ENCODE results near the gene PALLD. TPM values are rescaled to one million over a fixed set of nuclear protein-coding genes. Genes with fewer than 3 reads are reported as not detected.

Gene PALLD
- polyA plus RNA-seq, 3 donors, result 6.1 to 11.8 (median 9.9) TPM

DNA sequence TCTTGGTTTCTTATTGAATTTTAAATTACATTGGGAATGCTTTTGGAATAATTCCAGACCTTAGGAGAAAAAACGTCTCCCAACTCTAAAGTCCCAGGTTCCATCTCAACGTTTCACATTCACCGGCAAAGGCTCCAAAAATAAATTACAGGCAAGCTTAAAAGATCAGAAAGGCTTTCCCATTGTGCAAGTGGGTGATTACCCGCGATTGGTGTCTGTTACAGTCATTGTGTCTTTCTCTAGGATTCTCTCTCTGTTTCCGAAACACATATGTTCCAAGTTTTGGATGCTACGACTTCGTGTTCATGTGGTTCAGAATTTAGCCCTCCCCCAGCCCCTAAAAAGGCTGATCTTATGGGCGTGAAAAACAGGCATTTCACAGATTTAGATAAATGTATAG is 41.8 kb downstream of the PALLD start:
- intact Hi-C loops (cut with micrococcal nuclease), result no loop called here
- H3K27ac Mint-ChIP-seq, result no peak overlapping the region
- no peaks in the 10 kb centered on the region for H3K4me1 Mint-ChIP-seq
- no peak for DNase-seq
- TF ChIP-seq CTCF (IDR thresholded peaks at IDR 0.05), result no peak
- Histone ChIP-seq H3K79me2 (ENCODE audit: insufficient read depth, low read length) (no peaks in the 10 kb centered on the region), H3K27ac (ENCODE audit: low read depth in 1 of 2, low read length in 2 of 2) (no peak overlapping the region), H3K36me3 (replicated peaks in 1 of 2; ENCODE audit: control insufficient read depth in 1 of 2, insufficient read depth in 2 of 2, low read length in 2 of 2) (no peaks in the 10 kb centered on the region), H3K27me3 (ENCODE audit: control insufficient read depth in 2 of 2, insufficient read depth in 2 of 2, low read length in 2 of 2) (no peaks in the 10 kb centered on the region), H3K9ac (ENCODE audit: insufficient read depth, low read length, poor library complexity, severe bottlenecking) (no peak overlapping the region), H3K4me3 (replicated peaks in 1 of 3; ENCODE audit: low read depth in 2 of 3, low read length in 3 of 3) (no peak overlapping the region), H4K20me1 (ENCODE audit: insufficient read depth, low read length) (no peaks in the 10 kb centered on the region), H3K4me1 (ENCODE audit: control insufficient read depth in 1 of 2, insufficient read depth in 2 of 2, low read length in 2 of 2) (no peaks in the 10 kb centered on the region), H2AFZ (ENCODE audit: insufficient read depth, low read depth, low read length, poor library complexity, severe bottlenecking) (no peak overlapping the region), H3K4me2 (replicated peaks; ENCODE audit: extremely low read depth, low read length, poor library complexity, severe bottlenecking) (no peak overlapping the region), H3K9me3 (replicated peaks in 1 of 2; ENCODE audit: control insufficient read depth in 1 of 2, insufficient read depth in 1 of 2, low read length in 2 of 2) (no peaks in the 10 kb centered on the region)
- H3K9me3 Mint-ChIP-seq, result no peaks in the 10 kb centered on the region
- H3K27me3 Mint-ChIP-seq (ENCODE audit: low read depth in 3 of 3), result peaks cover 0 to 3% (median 0%) of the 10 kb centered on the region in 3 donors
- no peak overlapping the region for H3K4me3 Mint-ChIP-seq
- 100% methylated on average over 4 of the region's 9 CpGs for whole genome bisulfite sequencing (ENCODE audit: insufficient coverage)
- H3K36me3 Mint-ChIP-seq, result no peaks in the 10 kb centered on the region

DNA sequence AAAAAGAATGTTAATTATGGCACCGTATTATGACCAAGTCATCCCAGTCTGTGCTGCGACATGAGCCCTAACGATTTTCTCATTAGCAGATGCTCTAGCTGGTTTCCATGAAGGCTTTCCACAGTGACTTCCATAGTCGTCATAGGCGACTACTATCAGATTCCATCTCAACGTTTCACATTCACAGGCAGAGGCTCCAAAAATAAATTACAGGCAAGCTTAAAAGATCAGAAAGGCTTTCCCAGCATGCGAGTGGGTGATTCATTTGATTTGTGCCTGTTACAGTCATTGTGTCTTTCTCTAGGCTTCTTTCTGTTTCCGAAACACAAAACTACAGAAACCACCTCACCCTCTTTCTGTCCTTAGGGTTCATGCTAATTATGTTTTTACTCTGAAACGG is 43.2 kb downstream of the PALLD start:
- Mint-ChIP-seq H3K4me1 (no peaks in the 10 kb centered on the region), H3K27ac (no peak overlapping the region), H3K9me3 (no peaks in the 10 kb centered on the region), H3K27me3 (ENCODE audit: low read depth in 3 of 3) (peaks cover 0 to 3% (median 0%) of the 10 kb centered on the region in 3 donors), H3K4me3 (no peak overlapping the region), H3K36me3 (no peaks in the 10 kb centered on the region)
- DNase-seq, result no peak
- Histone ChIP-seq H4K20me1 (ENCODE audit: insufficient read depth, low read length) (no peaks in the 10 kb centered on the region), H3K79me2 (ENCODE audit: insufficient read depth, low read length) (no peaks in the 10 kb centered on the region), H3K4me1 (ENCODE audit: control insufficient read depth in 1 of 2, insufficient read depth in 2 of 2, low read length in 2 of 2) (no peaks in the 10 kb centered on the region), H3K9me3 (replicated peaks in 1 of 2; ENCODE audit: control insufficient read depth in 1 of 2, insufficient read depth in 1 of 2, low read length in 2 of 2) (no peaks in the 10 kb centered on the region), H3K9ac (ENCODE audit: insufficient read depth, low read length, poor library complexity, severe bottlenecking) (no peak overlapping the region), H3K36me3 (replicated peaks in 1 of 2; ENCODE audit: control insufficient read depth in 1 of 2, insufficient read depth in 2 of 2, low read length in 2 of 2) (no peaks in the 10 kb centered on the region), H3K4me3 (replicated peaks in 1 of 3; ENCODE audit: low read depth in 2 of 3, low read length in 3 of 3) (no peak overlapping the region), H3K27ac (ENCODE audit: low read depth in 1 of 2, low read length in 2 of 2) (no peak overlapping the region), H2AFZ (ENCODE audit: insufficient read depth, low read depth, low read length, poor library complexity, severe bottlenecking) (no peak overlapping the region), H3K27me3 (ENCODE audit: control insufficient read depth in 2 of 2, insufficient read depth in 2 of 2, low read length in 2 of 2) (no peaks in the 10 kb centered on the region), H3K4me2 (replicated peaks; ENCODE audit: extremely low read depth, low read length, poor library complexity, severe bottlenecking) (no peak overlapping the region)
- WGBS (ENCODE audit: insufficient coverage), result 94% methylated on average over 6 of the region's 9 CpGs
- intact Hi-C loops (cut with micrococcal nuclease), result no loop called here
- no peak for TF ChIP-seq CTCF (IDR thresholded peaks at IDR 0.05)

All from CD14-positive monocyte (primary cell).